Measurements from ENCODE around the gene PDE4D. TPM values are rescaled to one million over a fixed set of nuclear protein-coding genes. Genes with fewer than 3 reads are reported as not detected.

The PDE4D gene
- total and polyA plus RNA-seq, 10 of the 15 experiments (the other 5 are each of a cell fraction or from before 2014, with no cell fraction given) = 0.87 to 4.1 (median 2.2) TPM

GRCh38 chr5:59547731-59548130 lies 345.8 kb downstream of the PDE4D start:
- Histone ChIP-seq H3K79me2 (ENCODE audit: control insufficient read depth, insufficient read depth, low read length) (no peaks in the 10 kb centered on the region), H3K4me1 (ENCODE audit: control insufficient read depth, insufficient read depth, low read length) (no peaks in the 10 kb centered on the region), H4K20me1 (ENCODE audit: control insufficient read depth, insufficient read depth) (no peaks in the 10 kb centered on the region), H3K9ac (ENCODE audit: control insufficient read depth, insufficient read depth, low read length) (no peak overlapping the region), H3K27ac (ENCODE audit: control insufficient read depth, insufficient read depth) (no peak overlapping the region), H3K4me2 (ENCODE audit: control insufficient read depth, insufficient read depth) (no peak overlapping the region), H2AFZ (ENCODE audit: control insufficient read depth, low read depth, low read length) (no peak overlapping the region), H3K36me3 (ENCODE audit: control insufficient read depth in 2 of 2, insufficient read depth in 2 of 2, low read length in 1 of 2) (no peaks in the 10 kb centered on the region), H3K9me3 (replicated peaks; ENCODE audit: control insufficient read depth, insufficient read depth, low read length) (no peaks in the 10 kb centered on the region), H3K4me3 (no peak overlapping the region), H3K27me3 (replicated peaks in 1 of 2; ENCODE audit: control insufficient read depth in 2 of 2, insufficient read depth in 2 of 2, low read length in 1 of 2) (no peaks in the 10 kb centered on the region)
- BruUV-seq (replicated peaks) = no TSS peak
- 86% methylated on average over 3 of the region's 3 CpGs for WGBS (ENCODE audit: insufficient coverage, insufficient replicate concordance, low lambda C conversion rate, missing lambda C conversion rate)
- DNase-seq (ENCODE audit: low read depth, low spot score) (no peak), ATAC-seq (no peak), FAIRE-seq (no peak)
- in situ Hi-C loops (cut with MboI) = no loop called here
- SMC1A ChIA-PET (ENCODE audit: uncharacterized antibody, unreplicated experiment) = no interaction called here
- CTCF ChIA-PET = no interaction called here
- TF ChIP-seq MXI1 (IDR thresholded peaks at IDR 0.05; ENCODE audit: low read depth, low read length) (no peak), WRNIP1 (IDR thresholded peaks at IDR 0.05; ENCODE audit: borderline replicate concordance, low read depth, low read length) (no peak), RFX5 (IDR thresholded peaks at IDR 0.05; ENCODE audit: low read depth, low read length) (no peak), NFYA (IDR thresholded peaks at IDR 0.05; ENCODE audit: borderline replicate concordance, low read depth, low read length) (no peak), CHD2 (IDR thresholded peaks at IDR 0.05; ENCODE audit: borderline replicate concordance, low read depth, low read length) (no peak), SMAD5 (IDR thresholded peaks at IDR 0.05; ENCODE audit: low read depth) (no peak)
- RAD21 ChIA-PET (ENCODE audit: unreplicated experiment) = no interaction called here
- POLR2A ChIA-PET = no interaction called here
- intact Hi-C loops (cut with micrococcal nuclease; ENCODE audit: unreplicated experiment) = no loop called here

DNA sequence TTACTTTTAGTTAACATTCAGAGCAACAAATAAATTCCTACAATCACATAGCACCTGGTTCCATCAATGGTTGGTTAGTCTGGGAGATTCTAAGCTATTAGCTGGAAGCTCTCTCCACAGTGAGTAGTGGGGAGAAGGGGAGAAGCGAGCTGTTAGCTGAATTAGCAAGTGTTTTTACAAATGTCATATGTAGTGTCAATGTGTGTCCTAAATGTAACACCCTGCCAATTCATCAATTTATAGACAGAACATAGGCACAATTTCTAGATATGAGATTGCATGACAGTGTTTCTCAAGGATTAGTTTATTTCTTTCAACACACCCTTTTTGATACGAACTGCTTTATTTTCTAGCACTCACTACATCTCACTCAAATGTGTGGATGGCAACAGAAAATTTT lies 349.0 kb downstream of the PDE4D start:
- Histone ChIP-seq H3K9me3 (replicated peaks; ENCODE audit: control insufficient read depth, insufficient read depth, low read length) (no peaks in the 10 kb centered on the region), H3K27ac (ENCODE audit: control insufficient read depth, insufficient read depth) (no peak overlapping the region), H4K20me1 (ENCODE audit: control insufficient read depth, insufficient read depth) (no peaks in the 10 kb centered on the region), H3K4me2 (ENCODE audit: control insufficient read depth, insufficient read depth) (no peak overlapping the region), H3K36me3 (ENCODE audit: control insufficient read depth in 2 of 2, insufficient read depth in 2 of 2, low read length in 1 of 2) (no peaks in the 10 kb centered on the region), H3K9ac (ENCODE audit: control insufficient read depth, insufficient read depth, low read length) (no peak overlapping the region), H3K27me3 (replicated peaks in 1 of 2; ENCODE audit: control insufficient read depth in 2 of 2, insufficient read depth in 2 of 2, low read length in 1 of 2) (no peaks in the 10 kb centered on the region), H3K4me3 (no peak overlapping the region), H2AFZ (ENCODE audit: control insufficient read depth, low read depth, low read length) (no peak overlapping the region), H3K79me2 (ENCODE audit: control insufficient read depth, insufficient read depth, low read length) (no peaks in the 10 kb centered on the region), H3K4me1 (ENCODE audit: control insufficient read depth, insufficient read depth, low read length) (no peaks in the 10 kb centered on the region)
- SMC1A ChIA-PET (ENCODE audit: uncharacterized antibody, unreplicated experiment) = interaction anchor here (1.0 to 1.3 kb wide), 3 partner anchors 8 to 13 kb away, joined by 3 to 7 read pairs (median 3); no protein-coding TSS in a partner anchor
- RAD21 ChIA-PET (ENCODE audit: unreplicated experiment) = no interaction called here
- no peak for ATAC-seq
- in situ Hi-C loops (cut with MboI) = no loop called here
- CTCF ChIA-PET = interaction anchor here (1.0 to 1.4 kb wide), 2 partner anchors 11 to 116 kb away, joined by 3 read pairs; no protein-coding TSS in a partner anchor
- POLR2A ChIA-PET = no interaction called here
- intact Hi-C loops (cut with micrococcal nuclease; ENCODE audit: unreplicated experiment) = no loop called here
- no peak for FAIRE-seq
- TF ChIP-seq SRF (IDR thresholded peaks at IDR 0.05; ENCODE audit: low read depth in 2 of 2, low read length in 2 of 2) = no peak
- no peak for TF ChIP-seq SP1 (IDR thresholded peaks at IDR 0.05; ENCODE audit: low read depth, low read length)
- no peak for TF ChIP-seq POLR2A (IDR thresholded peaks at IDR 0.05; ENCODE audit: low read depth, low read length)
- TF ChIP-seq RELB (IDR thresholded peaks at IDR 0.05; ENCODE audit: low read depth) = no peak
- 41% methylated on average over 2 of the region's 2 CpGs for WGBS (ENCODE audit: insufficient coverage, insufficient replicate concordance, low lambda C conversion rate, missing lambda C conversion rate)
- BruUV-seq (replicated peaks) = no TSS peak
- no peak for DNase-seq (ENCODE audit: low read depth, low spot score)

Measured in GM12878 (cell line).